Smooth muscle cell (in vitro differentiated cells): Measurements from ENCODE around the gene WDFY1. TPM values are rescaled to one million over a fixed set of nuclear protein-coding genes. Genes with fewer than 3 reads are reported as not detected.

Experiments used
- DNase-seq: peaks from one replicate; lab custom pipeline; 2025; ENCODE audit not compliant: unreplicated experiment; lab: John Stamatoyannopoulos, UW
- H2AFZ ChIP-seq: fragments of 200-600 bp; sonication (generic); 2 replicates; pipeline ENCODE4 v1.6.0; 2016; ENCODE audit warnings: antibody characterized with exemption, low read depth, mild to moderate bottlenecking
- H3F3A ChIP-seq: fragments of 200-600 bp; sonication (generic); 2 replicates; pipeline ENCODE4 v1.6.0; 2017; ENCODE audit warnings: antibody characterized with exemption, low read depth
- H3K27ac ChIP-seq: fragments of 200-600 bp; sonication (generic); 2 replicates; pipeline ENCODE4 v1.5.1; 2016; ENCODE audit warnings: low read depth, mild to moderate bottlenecking
- H3K27me3 ChIP-seq: fragments of 200-600 bp; sonication (generic); 2 replicates; pipeline ENCODE4 v1.6.1; 2016; ENCODE audit warnings: low read depth, mild to moderate bottlenecking
- H3K36me3 ChIP-seq: fragments of 200-600 bp; sonication (generic); 2 replicates; pipeline ENCODE4 v1.5.1; 2016; ENCODE audit warnings: low read depth
- H3K4me1 ChIP-seq: fragments of 200-600 bp; sonication (generic); 2 replicates; pipeline ENCODE4 v1.5.1; 2016; ENCODE audit warnings: low read depth
- H3K4me2 ChIP-seq: fragments of 200-600 bp; sonication (generic); 2 replicates; pipeline ENCODE4 v1.6.0; 2016; ENCODE audit warnings: mild to moderate bottlenecking
- H3K4me3 ChIP-seq: fragments of 200-600 bp; sonication (generic); 2 replicates; pipeline ENCODE4 v1.5.1; 2016; ENCODE audit warnings: mild to moderate bottlenecking
- H3K79me2 ChIP-seq: fragments of 200-600 bp; sonication (generic); 2 replicates; pipeline ENCODE4 v1.6.0; 2016; ENCODE audit warnings: low read depth, mild to moderate bottlenecking
- H3K9ac ChIP-seq: fragments of 200-600 bp; sonication (generic); 2 replicates; pipeline ENCODE4 v1.6.0; 2016; ENCODE audit warnings: low read depth
- H3K9me3 ChIP-seq: fragments of 200-600 bp; sonication (generic); replicated peaks from 2 replicates; pipeline ENCODE4 v1.5.1; 2016; ENCODE audit warnings: low read depth
- H4K20me1 ChIP-seq: fragments of 200-600 bp; sonication (generic); 2 replicates; pipeline ENCODE4 v1.6.0; 2016; ENCODE audit warnings: low read depth
- CTCF ChIP-seq: fragments of 200-600 bp; sonication (generic); IDR thresholded peaks from 2 replicates; pipeline ENCODE4 v1.5.1; 2017; ENCODE audit warnings: borderline replicate concordance, mild to moderate bottlenecking, antibody characterized with exemption; ENCODE audit not compliant: insufficient read depth, poor library complexity, severe bottlenecking
- WGBS: methylation state at CpG from one replicate; pipeline ENCODE4 v1.1.7; 2016; ENCODE audit warnings: low lambda C conversion rate; 5-methylcytosine and 5-hydroxymethylcytosine counted together
- polyA plus RNA-seq: library from polyadenylated mRNA; unstranded; fragments of >200 nt; fragmentation: Nextera tagmentation; extraction: Ambion mirVana; gene quantifications from 2 replicates; pipeline ENCODE4 v1.2.1, GENCODE V29; 2016
- total RNA-seq: library from RNA; depleted of rRNA; stranded (reverse); fragments of >200 nt; gene quantifications from 2 replicates; pipeline ENCODE4 v1.2.3, GENCODE V29; 2014

WDFY1 gene
- total and polyA plus RNA-seq, 2 experiments from 2014 or later, result 31.6 to 58.6 TPM

GRCh38 chr2:223870840-223871611, 74.1 kb downstream of the WDFY1 start:
- H3F3A ChIP-seq, result no peaks in the 10 kb centered on the region
- no peaks in the 10 kb centered on the region for H3K9me3 ChIP-seq
- no peak overlapping the region for H2AFZ ChIP-seq
- no peaks in the 10 kb centered on the region for H3K36me3 ChIP-seq
- no peak for DNase-seq
- no peak overlapping the region for H3K4me3 ChIP-seq
- TF ChIP-seq CTCF, result no peak
- no peak overlapping the region for H3K4me2 ChIP-seq
- no peak overlapping the region for H3K27ac ChIP-seq
- no peaks in the 10 kb centered on the region for H3K4me1 ChIP-seq
- H4K20me1 ChIP-seq, result no peaks in the 10 kb centered on the region
- no peaks in the 10 kb centered on the region for H3K27me3 ChIP-seq
- H3K79me2 ChIP-seq, result no peaks in the 10 kb centered on the region
- no peak overlapping the region for H3K9ac ChIP-seq
- 88% methylated on average over 7 of the region's 7 CpGs for WGBS

- H3K4me1 ChIP-seq, result no peaks in the 10 kb centered on the region
- 97% methylated on average over 3 of the region's 3 CpGs for WGBS
- H3K27me3 ChIP-seq, result no peaks in the 10 kb centered on the region
- H2AFZ ChIP-seq, result no peak overlapping the region
- H3K36me3 ChIP-seq, result no peaks in the 10 kb centered on the region
- peaks cover 2% of the 10 kb centered on the region for H3F3A ChIP-seq
- H3K27ac ChIP-seq, result no peak overlapping the region
- no peaks in the 10 kb centered on the region for H3K79me2 ChIP-seq
- no peak for DNase-seq
- H3K4me3 ChIP-seq, result no peak overlapping the region
- no peaks in the 10 kb centered on the region for H3K9me3 ChIP-seq
- TF ChIP-seq CTCF, result no peak
- H4K20me1 ChIP-seq, result no peaks in the 10 kb centered on the region
- no peak overlapping the region for H3K9ac ChIP-seq
- H3K4me2 ChIP-seq, result no peak overlapping the region
Observed at GRCh38 chr2:223868005-223868404, 77.1 kb downstream of the WDFY1 start.

- H2AFZ ChIP-seq, result no peak overlapping the region
- H3K79me2 ChIP-seq, result no peaks in the 10 kb centered on the region
- no peaks in the 10 kb centered on the region for H3K4me1 ChIP-seq
- no peak for DNase-seq
- H3F3A ChIP-seq, result peaks cover 5% of the 10 kb centered on the region
- no peak for TF ChIP-seq CTCF
- no peaks in the 10 kb centered on the region for H3K36me3 ChIP-seq
- H3K9ac ChIP-seq, result no peak overlapping the region
- 73% methylated on average over 2 of the region's 2 CpGs for WGBS
- H3K4me3 ChIP-seq, result no peak overlapping the region
- no peak overlapping the region for H3K27ac ChIP-seq
- H3K9me3 ChIP-seq, result no peaks in the 10 kb centered on the region
- H3K4me2 ChIP-seq, result no peak overlapping the region
- no peaks in the 10 kb centered on the region for H4K20me1 ChIP-seq
- no peaks in the 10 kb centered on the region for H3K27me3 ChIP-seq
Observed at GRCh38 chr2:223865907-223866508, 79.1 kb downstream of the WDFY1 start.
